Chondrocyte (in vitro differentiated cells): ENCODE data around the gene DDR1. TPM values are rescaled to one million over a fixed set of nuclear protein-coding genes. Genes with fewer than 3 reads are reported as not detected.

Experiments
- DNase-seq: peaks from one replicate; pipeline ENCODE4 v3.0.0; 2021; ENCODE audit warnings: mixed read lengths, low spot score
- H3K27ac Mint-ChIP-seq: one replicate; pipeline ENCODE4 v1.8.0; 2021; ENCODE audit warnings: mild to moderate bottlenecking, moderate library complexity, mixed read lengths; ENCODE audit not compliant: unreplicated experiment
- H3K27me3 Mint-ChIP-seq: 2 replicates; pipeline ENCODE4 v1.8.0; 2021; ENCODE audit warnings: low read depth, mixed read lengths
- H3K36me3 Mint-ChIP-seq: 2 replicates; pipeline ENCODE4 v1.8.0; 2021; ENCODE audit warnings: low read depth, mixed read lengths
- H3K4me1 Mint-ChIP-seq: 2 replicates; pipeline ENCODE4 v1.8.0; 2021; ENCODE audit warnings: low read depth, mild to moderate bottlenecking, mixed read lengths
- H3K4me3 Mint-ChIP-seq: one replicate; pipeline ENCODE4 v1.8.0; 2021; ENCODE audit warnings: mild to moderate bottlenecking, moderate library complexity, mixed read lengths; ENCODE audit not compliant: unreplicated experiment
- H3K9me3 Mint-ChIP-seq: 2 replicates; pipeline ENCODE4 v1.8.0; 2021; ENCODE audit warnings: low read depth, mixed read lengths
- total RNA-seq: library from RNA; stranded (reverse); gene quantifications from 3 replicates; pipeline ENCODE4 v1.2.1, GENCODE V29; 2021
- TF ChIP-seq, protein P1 (sequence below): fragments of 200-600 bp; sonication (generic); IDR thresholded peaks from 2 replicates; pipeline ENCODE4 v1.5.0; 2021; ENCODE audit warnings: antibody characterized with exemption, mild to moderate bottlenecking, moderate library complexity

Gene DDR1
- total RNA-seq, 1 donor from 2014 or later, result 112 TPM

DNA sequence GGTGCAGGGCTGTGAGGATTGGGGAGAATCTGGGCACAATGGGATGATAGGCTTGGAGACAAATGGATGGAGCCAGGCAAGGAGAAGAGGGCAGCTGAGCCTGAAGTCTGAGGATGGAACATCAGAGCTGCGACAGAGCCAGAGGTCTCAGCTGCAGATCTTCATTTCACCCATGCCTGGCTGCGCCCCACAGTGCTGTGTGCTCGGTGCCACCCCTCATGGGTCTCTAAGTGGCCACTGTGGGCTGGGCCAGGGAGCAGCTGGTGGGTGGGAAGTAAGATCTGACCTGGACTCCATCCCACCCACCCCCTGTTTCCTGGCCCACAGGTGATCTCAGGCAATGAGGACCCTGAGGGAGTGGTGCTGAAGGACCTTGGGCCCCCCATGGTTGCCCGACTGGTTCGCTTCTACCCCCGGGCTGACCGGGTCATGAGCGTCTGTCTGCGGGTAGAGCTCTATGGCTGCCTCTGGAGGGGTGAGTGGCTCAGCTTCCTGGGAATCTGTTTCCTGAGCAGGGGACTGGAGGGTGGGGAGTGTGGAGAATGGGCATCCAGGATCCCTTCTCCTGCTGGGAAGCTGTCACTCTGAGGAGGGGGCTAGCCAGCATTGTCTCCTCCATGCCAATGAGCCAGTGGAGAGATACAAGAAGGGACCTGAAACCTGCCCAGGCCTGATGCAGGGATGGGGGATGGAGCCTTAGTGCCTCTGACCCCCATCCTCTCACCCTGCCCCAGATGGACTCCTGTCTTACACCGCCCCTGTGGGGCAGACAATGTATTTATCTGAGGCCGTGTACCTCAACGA lies 6.5 kb downstream of the DDR1 start:
- Mint-ChIP-seq H3K36me3 (peaks cover 36% of the 10 kb centered on the region), H3K4me1 (peaks cover 42% of the 10 kb centered on the region), H3K4me3 (no peak overlapping the region), H3K27me3 (no peaks in the 10 kb centered on the region), H3K9me3 (no peaks in the 10 kb centered on the region), H3K27ac (no peak overlapping the region)
- no peak for DNase-seq
- TF ChIP-seq, protein P1, sequence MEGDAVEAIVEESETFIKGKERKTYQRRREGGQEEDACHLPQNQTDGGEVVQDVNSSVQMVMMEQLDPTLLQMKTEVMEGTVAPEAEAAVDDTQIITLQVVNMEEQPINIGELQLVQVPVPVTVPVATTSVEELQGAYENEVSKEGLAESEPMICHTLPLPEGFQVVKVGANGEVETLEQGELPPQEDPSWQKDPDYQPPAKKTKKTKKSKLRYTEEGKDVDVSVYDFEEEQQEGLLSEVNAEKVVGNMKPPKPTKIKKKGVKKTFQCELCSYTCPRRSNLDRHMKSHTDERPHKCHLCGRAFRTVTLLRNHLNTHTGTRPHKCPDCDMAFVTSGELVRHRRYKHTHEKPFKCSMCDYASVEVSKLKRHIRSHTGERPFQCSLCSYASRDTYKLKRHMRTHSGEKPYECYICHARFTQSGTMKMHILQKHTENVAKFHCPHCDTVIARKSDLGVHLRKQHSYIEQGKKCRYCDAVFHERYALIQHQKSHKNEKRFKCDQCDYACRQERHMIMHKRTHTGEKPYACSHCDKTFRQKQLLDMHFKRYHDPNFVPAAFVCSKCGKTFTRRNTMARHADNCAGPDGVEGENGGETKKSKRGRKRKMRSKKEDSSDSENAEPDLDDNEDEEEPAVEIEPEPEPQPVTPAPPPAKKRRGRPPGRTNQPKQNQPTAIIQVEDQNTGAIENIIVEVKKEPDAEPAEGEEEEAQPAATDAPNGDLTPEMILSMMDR, result no peak

DNA sequence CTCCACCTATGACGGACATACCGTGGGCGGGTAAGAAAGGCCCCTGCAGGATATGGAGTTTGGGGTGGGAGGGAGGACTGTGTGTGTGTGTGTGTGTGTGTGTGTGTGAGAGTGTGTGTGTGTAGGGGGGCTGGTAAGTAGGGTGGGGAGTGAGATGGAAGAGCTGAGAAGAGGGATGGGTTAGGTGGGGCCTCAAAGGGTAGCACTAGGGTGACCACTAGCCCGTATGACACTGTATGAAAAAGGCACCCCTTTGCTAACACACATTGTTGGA lies 7.1 kb downstream of the DDR1 start:
- TF ChIP-seq, protein P1, result no peak
- H3K4me1 Mint-ChIP-seq, result peaks cover 37% of the 10 kb centered on the region
- H3K9me3 Mint-ChIP-seq, result no peaks in the 10 kb centered on the region
- no peak overlapping the region for H3K4me3 Mint-ChIP-seq
- no peaks in the 10 kb centered on the region for H3K27me3 Mint-ChIP-seq
- DNase-seq, result no peak
- H3K27ac Mint-ChIP-seq, result no peak overlapping the region
- peaks cover 40% of the 10 kb centered on the region for H3K36me3 Mint-ChIP-seq

DNA sequence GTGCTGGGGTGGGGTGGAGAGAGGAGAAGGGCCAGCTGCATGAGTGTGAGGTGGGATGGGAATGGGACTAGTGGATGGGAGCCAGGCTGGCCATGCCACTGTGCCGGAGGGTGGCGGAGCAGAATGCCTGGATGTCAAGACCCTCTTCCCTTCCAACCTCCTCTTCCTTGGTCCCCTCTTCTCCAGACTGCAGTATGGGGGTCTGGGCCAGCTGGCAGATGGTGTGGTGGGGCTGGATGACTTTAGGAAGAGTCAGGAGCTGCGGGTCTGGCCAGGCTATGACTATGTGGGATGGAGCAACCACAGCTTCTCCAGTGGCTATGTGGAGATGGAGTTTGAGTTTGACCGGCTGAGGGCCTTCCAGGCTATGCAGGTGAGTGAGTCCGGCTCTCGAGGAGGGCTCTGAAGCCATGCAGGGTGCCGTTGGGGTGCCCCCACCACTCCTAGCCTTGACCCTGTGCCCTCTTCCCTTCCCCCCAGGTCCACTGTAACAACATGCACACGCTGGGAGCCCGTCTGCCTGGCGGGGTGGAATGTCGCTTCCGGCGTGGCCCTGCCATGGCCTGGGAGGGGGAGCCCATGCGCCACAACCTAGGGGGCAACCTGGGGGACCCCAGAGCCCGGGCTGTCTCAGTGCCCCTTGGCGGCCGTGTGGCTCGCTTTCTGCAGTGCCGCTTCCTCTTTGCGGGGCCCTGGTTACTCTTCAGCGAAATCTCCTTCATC lies 7.7 kb downstream of the DDR1 start:
- DNase-seq, result no peak
- Mint-ChIP-seq H3K36me3 (peaks cover 43% of the 10 kb centered on the region), H3K27ac (peak overlapping the region; percentile 51), H3K4me3 (no peak overlapping the region), H3K9me3 (no peaks in the 10 kb centered on the region), H3K27me3 (no peaks in the 10 kb centered on the region), H3K4me1 (peaks cover 31% of the 10 kb centered on the region)
- TF ChIP-seq, protein P1, result no peak

DNA sequence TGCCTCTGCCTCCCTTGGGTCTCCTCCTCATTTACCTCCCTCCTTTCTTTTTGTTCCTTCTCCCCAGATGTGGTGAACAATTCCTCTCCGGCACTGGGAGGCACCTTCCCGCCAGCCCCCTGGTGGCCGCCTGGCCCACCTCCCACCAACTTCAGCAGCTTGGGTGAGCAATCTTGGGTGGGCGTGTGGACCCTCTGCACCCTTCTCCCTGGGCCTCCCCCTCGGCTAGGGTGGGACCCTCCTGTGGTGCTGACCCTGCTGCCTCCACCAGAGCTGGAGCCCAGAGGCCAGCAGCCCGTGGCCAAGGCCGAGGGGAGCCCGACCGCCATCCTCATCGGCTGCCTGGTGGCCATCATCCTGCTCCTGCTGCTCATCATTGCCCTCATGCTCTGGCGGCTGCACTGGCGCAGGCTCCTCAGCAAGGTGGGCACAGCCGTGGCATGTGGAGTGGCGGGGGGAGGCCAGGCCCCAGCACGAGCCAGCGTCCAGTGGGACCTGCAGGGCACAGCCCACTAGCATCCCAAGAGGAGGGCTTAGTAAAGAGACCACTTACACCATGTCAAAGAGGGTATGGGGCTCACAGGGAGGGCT lies 8.8 kb downstream of the DDR1 start:
- Mint-ChIP-seq H3K4me1 (peaks cover 22% of the 10 kb centered on the region), H3K36me3 (peaks cover 46% of the 10 kb centered on the region), H3K4me3 (no peak overlapping the region), H3K27me3 (no peaks in the 10 kb centered on the region), H3K27ac (no peak overlapping the region), H3K9me3 (no peaks in the 10 kb centered on the region)
- TF ChIP-seq, protein P1, result peak; percentile 46
- peak; percentile 81 for DNase-seq

DNA sequence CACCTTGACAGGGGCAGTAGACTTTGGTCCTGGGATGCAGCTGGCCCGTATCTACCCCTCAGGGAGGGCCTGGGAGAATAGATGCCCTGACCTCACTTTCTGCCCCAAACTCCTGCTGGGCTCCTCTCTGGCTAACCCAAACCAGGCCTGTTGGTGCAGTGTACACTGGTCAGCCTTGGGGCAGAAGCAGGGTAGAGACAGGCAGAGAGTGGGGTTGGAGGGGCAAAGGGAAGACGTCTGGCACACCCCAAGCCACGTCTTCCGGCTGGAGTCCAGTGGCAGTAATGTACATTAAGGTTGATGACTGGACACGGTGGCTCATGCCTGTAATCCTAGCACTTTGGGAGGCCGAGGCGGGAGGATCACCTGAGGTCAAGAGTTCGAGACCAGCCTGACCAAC lies 9.3 kb downstream of the DDR1 start:
- Mint-ChIP-seq H3K9me3 (no peaks in the 10 kb centered on the region), H3K4me1 (peaks cover 16% of the 10 kb centered on the region), H3K27ac (no peak overlapping the region), H3K4me3 (no peak overlapping the region), H3K27me3 (no peaks in the 10 kb centered on the region), H3K36me3 (peaks cover 50% of the 10 kb centered on the region)
- peak; percentile 48 for DNase-seq
- TF ChIP-seq, protein P1, result no peak
